ENCODE data around the gene RPTOR.

DNA sequence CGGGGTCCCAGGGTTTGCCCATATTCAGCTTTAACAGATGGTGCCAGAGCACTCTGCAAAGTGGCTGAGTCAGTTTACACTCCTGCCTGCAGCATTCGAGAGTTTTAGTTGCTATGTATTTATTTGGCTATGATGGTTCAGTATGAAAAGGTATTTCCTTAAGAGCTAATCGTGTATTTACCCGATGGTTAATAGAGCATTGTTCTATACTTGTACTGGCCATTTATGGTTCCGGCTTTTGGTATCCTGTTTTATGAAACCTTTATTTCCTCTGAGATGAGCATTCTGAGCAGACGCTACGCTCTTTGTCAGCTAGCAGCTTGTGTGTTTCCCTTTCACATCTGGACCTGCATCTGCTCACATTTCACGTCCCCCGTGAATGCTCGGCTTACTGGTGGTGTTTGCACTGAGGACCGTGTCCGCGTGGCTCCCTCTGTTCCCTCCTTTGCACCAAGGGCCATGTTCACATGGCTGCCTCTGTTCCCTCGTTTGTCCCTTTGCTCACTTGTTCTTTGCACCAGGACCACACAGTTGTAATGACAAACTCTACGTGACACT, 297.9 kb downstream of the RPTOR start:
- TF ChIP-seq TAF1 (IDR thresholded peaks at IDR 0.05; ENCODE audit: low read depth, low read length) (no peak), POLR2A (IDR thresholded peaks at IDR 0.05; ENCODE audit: low read depth, low read length) (no peak), POLR2AphosphoS5 (IDR thresholded peaks at IDR 0.05; ENCODE audit: low read depth, low read length) (no peak), SPI1 (IDR thresholded peaks at IDR 0.05; ENCODE audit: low read depth, low read length) (no peak), PAX5 (IDR thresholded peaks at IDR 0.05; ENCODE audit: insufficient read depth, low read length, severe bottlenecking) (no peak)

All from GM12891 (cell line).